Measurements from ENCODE around the gene NR1H3. TPM values are rescaled to one million over a fixed set of nuclear protein-coding genes. Genes with fewer than 3 reads are reported as not detected.

Gene NR1H3
- polyA plus RNA-seq, 3 donors, result 4.4 to 20.3 (median 9.3) TPM

DNA sequence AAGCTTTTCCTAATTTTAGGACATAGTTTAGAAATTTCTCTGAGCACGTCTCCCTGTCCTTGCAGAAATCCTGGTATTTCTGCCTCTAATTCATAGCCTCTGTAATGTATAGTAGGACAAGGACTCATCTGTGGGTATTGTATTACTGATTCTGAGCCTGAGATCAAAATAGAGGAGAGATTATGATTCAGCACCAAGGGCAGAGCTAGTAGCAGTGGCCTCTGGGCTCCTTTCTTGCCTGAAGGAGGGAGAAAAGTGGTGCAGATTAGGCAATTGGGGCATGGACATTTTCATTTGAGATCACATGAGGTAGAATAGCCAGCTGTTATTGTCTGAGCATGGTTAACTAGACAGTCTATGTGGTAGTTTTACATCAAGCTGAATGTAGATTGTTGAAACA lies 14.9 kb downstream of the NR1H3 start:
- Histone ChIP-seq H3K27ac (ENCODE audit: low read depth in 1 of 2, low read length in 2 of 2) (peak overlapping the region in 1 of 2 donors; percentile 43), H3K4me1 (ENCODE audit: control insufficient read depth in 1 of 2, insufficient read depth in 2 of 2, low read length in 2 of 2) (peaks cover 36 to 39% of the 10 kb centered on the region in 2 donors), H3K36me3 (replicated peaks in 1 of 2; ENCODE audit: control insufficient read depth in 1 of 2, insufficient read depth in 2 of 2, low read length in 2 of 2) (peaks cover 42 to 43% of the 10 kb centered on the region in 2 donors), H3K9ac (ENCODE audit: insufficient read depth, low read length, poor library complexity, severe bottlenecking) (no peak overlapping the region), H2AFZ (ENCODE audit: insufficient read depth, low read depth, low read length, poor library complexity, severe bottlenecking) (no peak overlapping the region), H3K27me3 (ENCODE audit: control insufficient read depth in 2 of 2, insufficient read depth in 2 of 2, low read length in 2 of 2) (no peaks in the 10 kb centered on the region), H3K4me2 (replicated peaks; ENCODE audit: extremely low read depth, low read length, poor library complexity, severe bottlenecking) (no peak overlapping the region), H3K9me3 (replicated peaks in 1 of 2; ENCODE audit: control insufficient read depth in 1 of 2, insufficient read depth in 1 of 2, low read length in 2 of 2) (no peaks in the 10 kb centered on the region), H3K79me2 (ENCODE audit: insufficient read depth, low read length) (peaks cover 69% of the 10 kb centered on the region), H3K4me3 (replicated peaks in 1 of 3; ENCODE audit: low read depth in 2 of 3, low read length in 3 of 3) (no peak overlapping the region), H4K20me1 (ENCODE audit: insufficient read depth, low read length) (peaks cover 73% of the 10 kb centered on the region)
- Mint-ChIP-seq H3K36me3 (peaks cover 36 to 39% of the 10 kb centered on the region in 2 donors), H3K4me1 (peaks cover 42% of the 10 kb centered on the region), H3K9me3 (peaks cover 0 to 2% (median 0%) of the 10 kb centered on the region in 7 donors), H3K27me3 (ENCODE audit: low read depth in 3 of 3) (peaks cover 0 to 3% (median 1%) of the 10 kb centered on the region in 3 donors), H3K4me3 (no peak overlapping the region), H3K27ac (peak overlapping the region in 1 of 7 donors; percentile 45)
- DNase-seq, result no peak
- intact Hi-C loops (cut with micrococcal nuclease), result loop anchor here in 1 of 2 donors (10.0 kb wide), 1 partner anchor 92 kb away; no protein-coding TSS in a partner anchor
- TF ChIP-seq, protein P1, sequence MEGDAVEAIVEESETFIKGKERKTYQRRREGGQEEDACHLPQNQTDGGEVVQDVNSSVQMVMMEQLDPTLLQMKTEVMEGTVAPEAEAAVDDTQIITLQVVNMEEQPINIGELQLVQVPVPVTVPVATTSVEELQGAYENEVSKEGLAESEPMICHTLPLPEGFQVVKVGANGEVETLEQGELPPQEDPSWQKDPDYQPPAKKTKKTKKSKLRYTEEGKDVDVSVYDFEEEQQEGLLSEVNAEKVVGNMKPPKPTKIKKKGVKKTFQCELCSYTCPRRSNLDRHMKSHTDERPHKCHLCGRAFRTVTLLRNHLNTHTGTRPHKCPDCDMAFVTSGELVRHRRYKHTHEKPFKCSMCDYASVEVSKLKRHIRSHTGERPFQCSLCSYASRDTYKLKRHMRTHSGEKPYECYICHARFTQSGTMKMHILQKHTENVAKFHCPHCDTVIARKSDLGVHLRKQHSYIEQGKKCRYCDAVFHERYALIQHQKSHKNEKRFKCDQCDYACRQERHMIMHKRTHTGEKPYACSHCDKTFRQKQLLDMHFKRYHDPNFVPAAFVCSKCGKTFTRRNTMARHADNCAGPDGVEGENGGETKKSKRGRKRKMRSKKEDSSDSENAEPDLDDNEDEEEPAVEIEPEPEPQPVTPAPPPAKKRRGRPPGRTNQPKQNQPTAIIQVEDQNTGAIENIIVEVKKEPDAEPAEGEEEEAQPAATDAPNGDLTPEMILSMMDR (IDR thresholded peaks at IDR 0.05), result no peak
- WGBS (ENCODE audit: insufficient coverage), result no CpG with 5 or more reads among the region's 1 CpG

DNA sequence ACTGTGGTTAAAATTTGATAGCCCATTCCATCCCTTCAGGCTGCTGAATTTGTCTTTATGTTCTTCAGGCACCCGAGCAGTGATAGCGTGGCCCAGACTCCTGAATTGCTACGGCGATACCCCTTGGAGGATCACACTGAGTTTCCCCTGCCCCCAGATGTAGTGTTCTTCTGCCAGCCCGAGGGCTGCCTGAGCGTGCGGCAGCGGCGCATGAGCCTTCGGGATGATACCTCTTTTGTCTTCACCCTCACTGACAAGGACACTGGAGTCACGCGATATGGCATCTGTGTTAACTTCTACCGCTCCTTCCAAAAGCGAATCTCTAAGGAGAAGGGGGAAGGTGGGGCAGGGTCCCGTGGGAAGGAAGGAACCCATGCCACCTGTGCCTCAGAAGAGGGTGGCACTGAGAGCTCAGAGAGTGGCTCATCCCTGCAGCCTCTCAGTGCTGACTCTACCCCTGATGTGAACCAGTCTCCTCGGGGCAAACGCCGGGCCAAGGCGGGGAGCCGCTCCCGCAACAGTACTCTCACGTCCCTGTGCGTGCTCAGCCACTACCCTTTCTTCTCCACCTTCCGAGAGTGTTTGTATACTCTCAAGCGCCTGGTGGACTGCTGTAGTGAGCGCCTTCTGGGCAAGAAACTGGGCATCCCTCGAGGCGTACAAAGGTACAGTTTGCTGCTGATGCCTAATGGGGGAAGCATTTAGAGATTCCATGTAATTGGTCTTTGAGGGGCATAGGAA lies 16.9 kb downstream of the NR1H3 start:
- Mint-ChIP-seq H3K4me1 (peaks cover 26% of the 10 kb centered on the region), H3K4me3 (no peak overlapping the region), H3K9me3 (peaks cover 0 to 2% (median 0%) of the 10 kb centered on the region in 7 donors), H3K27me3 (ENCODE audit: low read depth in 3 of 3) (peaks cover 0 to 1% (median 0%) of the 10 kb centered on the region in 3 donors), H3K27ac (peak overlapping the region in 2 of 7 donors; percentile 18 to 32), H3K36me3 (peaks cover 55 to 57% of the 10 kb centered on the region in 2 donors)
- DNase-seq, result no peak
- WGBS (ENCODE audit: insufficient coverage), result 95% methylated on average over 9 of the region's 28 CpGs
- Histone ChIP-seq H3K4me2 (replicated peaks; ENCODE audit: extremely low read depth, low read length, poor library complexity, severe bottlenecking) (no peak overlapping the region), H3K9ac (ENCODE audit: insufficient read depth, low read length, poor library complexity, severe bottlenecking) (no peak overlapping the region), H3K9me3 (replicated peaks in 1 of 2; ENCODE audit: control insufficient read depth in 1 of 2, insufficient read depth in 1 of 2, low read length in 2 of 2) (no peaks in the 10 kb centered on the region), H3K36me3 (replicated peaks in 1 of 2; ENCODE audit: control insufficient read depth in 1 of 2, insufficient read depth in 2 of 2, low read length in 2 of 2) (peaks cover 62% of the 10 kb centered on the region in 2 donors), H3K27me3 (ENCODE audit: control insufficient read depth in 2 of 2, insufficient read depth in 2 of 2, low read length in 2 of 2) (no peaks in the 10 kb centered on the region), H2AFZ (ENCODE audit: insufficient read depth, low read depth, low read length, poor library complexity, severe bottlenecking) (no peak overlapping the region), H3K27ac (ENCODE audit: low read depth in 1 of 2, low read length in 2 of 2) (no peak overlapping the region), H3K4me1 (ENCODE audit: control insufficient read depth in 1 of 2, insufficient read depth in 2 of 2, low read length in 2 of 2) (peaks cover 20 to 22% of the 10 kb centered on the region in 2 donors), H4K20me1 (ENCODE audit: insufficient read depth, low read length) (peaks cover 83% of the 10 kb centered on the region), H3K4me3 (replicated peaks in 1 of 3; ENCODE audit: low read depth in 2 of 3, low read length in 3 of 3) (no peak overlapping the region), H3K79me2 (ENCODE audit: insufficient read depth, low read length) (peaks cover 69% of the 10 kb centered on the region)
- intact Hi-C loops (cut with micrococcal nuclease), result loop anchor here in 1 of 2 donors (10.0 kb wide), 1 partner anchor 90 kb away; no protein-coding TSS in a partner anchor
- TF ChIP-seq, protein P1 (IDR thresholded peaks at IDR 0.05), result no peak

All from CD14-positive monocyte (primary cell).